WERI-Rb-1 (cell line): ENCODE data around the gene CDT1.

Experiments used
- DNase-seq: peaks from one replicate; pipeline ENCODE4 v3.0.0-alpha.2; 2020
- H3K27ac ChIP-seq: fragments of 250-450 bp; sonication (Bioruptor Pico); 2 replicates; pipeline ENCODE4 v1.5.1; 2020; ENCODE audit warnings: mild to moderate bottlenecking, moderate library complexity
- H3K27me3 ChIP-seq: fragments of 250-450 bp; sonication (Bioruptor Pico); 2 replicates; pipeline ENCODE4 v1.5.1; 2021; ENCODE audit warnings: mild to moderate bottlenecking, low read depth, moderate library complexity; ENCODE audit not compliant: insufficient read depth, severe bottlenecking
- H3K36me3 ChIP-seq: fragments of 250-450 bp; sonication (Bioruptor Pico); 2 replicates; pipeline ENCODE4 v1.5.1; 2020; ENCODE audit warnings: mild to moderate bottlenecking, moderate library complexity
- H3K4me3 ChIP-seq: 2 replicates; pipeline ENCODE4 v1.5.1; 2011; ENCODE audit warnings: low read depth, mild to moderate bottlenecking, control low read depth, low read length
- H3K9me3 ChIP-seq: fragments of 250-450 bp; sonication (Bioruptor Pico); 2 replicates; pipeline ENCODE4 v1.5.1; 2021; ENCODE audit warnings: mild to moderate bottlenecking, moderate library complexity; ENCODE audit not compliant: severe bottlenecking
- TF ChIP-seq, protein P1 (sequence below): IDR thresholded peaks from 2 replicates; pipeline ENCODE4 v1.5.1; 2011; ENCODE audit warnings: low read depth, mild to moderate bottlenecking, control low read depth, inconsistent platforms, low read length

The CDT1 gene

DNA sequence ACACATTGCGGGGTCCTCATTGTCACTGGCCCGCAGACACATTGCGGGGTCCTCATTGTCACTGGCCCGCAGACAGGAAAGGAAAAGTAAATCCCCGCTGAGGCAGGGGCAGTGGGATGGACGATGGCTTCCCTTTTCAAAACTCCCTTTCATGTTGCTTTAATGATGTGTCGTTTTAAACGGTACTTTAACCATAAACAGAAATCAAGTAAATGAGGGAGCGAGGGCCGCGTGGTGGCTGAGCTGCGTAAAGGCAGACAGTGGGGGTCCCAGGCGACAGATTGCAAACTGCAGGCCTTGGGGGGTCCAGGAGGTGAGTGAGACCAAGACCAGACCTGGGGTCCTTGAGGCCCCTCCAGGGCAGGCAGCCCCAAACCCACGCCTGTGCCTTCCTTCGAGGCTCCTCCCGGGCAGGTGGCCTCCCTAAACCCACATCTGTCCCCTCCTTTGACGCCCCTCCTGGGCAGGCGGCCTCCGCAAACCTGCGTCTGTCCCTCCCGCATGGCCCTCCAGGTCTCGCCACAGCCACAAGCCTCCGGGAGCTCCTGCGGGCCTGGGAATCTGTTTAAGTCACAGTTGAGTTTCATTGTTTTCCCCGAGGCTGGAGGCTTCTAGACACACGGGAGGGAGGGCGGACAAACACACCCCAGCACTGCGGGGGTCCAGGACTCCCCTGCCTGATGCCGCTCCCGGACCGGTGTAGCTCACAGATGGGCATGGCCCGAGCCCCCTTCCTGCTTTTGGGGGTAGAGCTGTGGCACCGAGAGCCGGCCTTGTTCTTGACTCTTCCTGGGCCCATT is 25.9 kb upstream of the CDT1 start:
- TF ChIP-seq, protein P1, sequence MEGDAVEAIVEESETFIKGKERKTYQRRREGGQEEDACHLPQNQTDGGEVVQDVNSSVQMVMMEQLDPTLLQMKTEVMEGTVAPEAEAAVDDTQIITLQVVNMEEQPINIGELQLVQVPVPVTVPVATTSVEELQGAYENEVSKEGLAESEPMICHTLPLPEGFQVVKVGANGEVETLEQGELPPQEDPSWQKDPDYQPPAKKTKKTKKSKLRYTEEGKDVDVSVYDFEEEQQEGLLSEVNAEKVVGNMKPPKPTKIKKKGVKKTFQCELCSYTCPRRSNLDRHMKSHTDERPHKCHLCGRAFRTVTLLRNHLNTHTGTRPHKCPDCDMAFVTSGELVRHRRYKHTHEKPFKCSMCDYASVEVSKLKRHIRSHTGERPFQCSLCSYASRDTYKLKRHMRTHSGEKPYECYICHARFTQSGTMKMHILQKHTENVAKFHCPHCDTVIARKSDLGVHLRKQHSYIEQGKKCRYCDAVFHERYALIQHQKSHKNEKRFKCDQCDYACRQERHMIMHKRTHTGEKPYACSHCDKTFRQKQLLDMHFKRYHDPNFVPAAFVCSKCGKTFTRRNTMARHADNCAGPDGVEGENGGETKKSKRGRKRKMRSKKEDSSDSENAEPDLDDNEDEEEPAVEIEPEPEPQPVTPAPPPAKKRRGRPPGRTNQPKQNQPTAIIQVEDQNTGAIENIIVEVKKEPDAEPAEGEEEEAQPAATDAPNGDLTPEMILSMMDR: no peak
- no peak overlapping the region for H3K27ac ChIP-seq
- no peak overlapping the region for H3K4me3 ChIP-seq
- DNase-seq: no peak
- no peaks in the 10 kb centered on the region for H3K9me3 ChIP-seq
- no peaks in the 10 kb centered on the region for H3K36me3 ChIP-seq
- no peaks in the 10 kb centered on the region for H3K27me3 ChIP-seq

DNA sequence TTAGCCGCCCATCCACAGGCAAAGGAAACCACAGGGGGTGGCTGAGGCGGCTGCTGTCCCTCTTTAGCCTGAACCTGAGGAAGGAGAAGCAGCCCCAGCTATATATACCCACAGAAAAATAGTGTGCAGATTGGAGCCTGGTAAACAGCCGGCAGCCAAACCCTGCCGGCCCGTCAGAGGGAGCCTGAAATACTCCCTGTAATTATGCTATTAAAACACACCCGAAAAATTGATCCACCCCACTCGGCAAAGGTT is 25.4 kb upstream of the CDT1 start:
- H3K4me3 ChIP-seq: no peak overlapping the region
- DNase-seq: no peak
- H3K27ac ChIP-seq: no peak overlapping the region
- TF ChIP-seq, protein P1: no peak
- no peaks in the 10 kb centered on the region for H3K27me3 ChIP-seq
- H3K36me3 ChIP-seq: no peaks in the 10 kb centered on the region
- no peaks in the 10 kb centered on the region for H3K9me3 ChIP-seq

DNA sequence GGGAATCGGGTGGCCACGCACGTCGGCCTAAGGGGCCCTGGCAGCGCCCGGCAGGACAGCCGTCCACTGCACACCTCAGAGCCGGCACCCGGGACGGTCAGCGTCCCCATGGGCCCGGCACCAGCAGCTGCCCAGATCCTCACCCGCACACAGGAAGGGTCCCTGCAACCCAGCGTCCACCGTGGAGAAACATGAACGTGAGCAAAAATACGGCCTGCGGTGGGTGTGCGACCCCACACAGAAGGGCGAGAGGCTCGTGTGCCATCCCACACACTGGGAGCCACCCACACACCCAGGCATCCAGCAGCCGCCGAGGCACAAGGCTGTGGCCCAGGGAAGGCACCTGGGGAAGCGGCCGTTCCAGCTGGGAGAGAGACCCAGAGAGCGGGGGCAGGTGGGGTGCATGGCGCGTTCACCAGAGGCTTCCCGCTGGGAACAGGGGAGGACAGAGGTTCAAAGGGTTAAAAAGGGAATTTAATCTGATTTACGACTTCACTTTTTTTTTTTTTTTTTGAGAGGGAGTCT is 25.0 kb upstream of the CDT1 start:
- H3K27ac ChIP-seq: no peak overlapping the region

DNA sequence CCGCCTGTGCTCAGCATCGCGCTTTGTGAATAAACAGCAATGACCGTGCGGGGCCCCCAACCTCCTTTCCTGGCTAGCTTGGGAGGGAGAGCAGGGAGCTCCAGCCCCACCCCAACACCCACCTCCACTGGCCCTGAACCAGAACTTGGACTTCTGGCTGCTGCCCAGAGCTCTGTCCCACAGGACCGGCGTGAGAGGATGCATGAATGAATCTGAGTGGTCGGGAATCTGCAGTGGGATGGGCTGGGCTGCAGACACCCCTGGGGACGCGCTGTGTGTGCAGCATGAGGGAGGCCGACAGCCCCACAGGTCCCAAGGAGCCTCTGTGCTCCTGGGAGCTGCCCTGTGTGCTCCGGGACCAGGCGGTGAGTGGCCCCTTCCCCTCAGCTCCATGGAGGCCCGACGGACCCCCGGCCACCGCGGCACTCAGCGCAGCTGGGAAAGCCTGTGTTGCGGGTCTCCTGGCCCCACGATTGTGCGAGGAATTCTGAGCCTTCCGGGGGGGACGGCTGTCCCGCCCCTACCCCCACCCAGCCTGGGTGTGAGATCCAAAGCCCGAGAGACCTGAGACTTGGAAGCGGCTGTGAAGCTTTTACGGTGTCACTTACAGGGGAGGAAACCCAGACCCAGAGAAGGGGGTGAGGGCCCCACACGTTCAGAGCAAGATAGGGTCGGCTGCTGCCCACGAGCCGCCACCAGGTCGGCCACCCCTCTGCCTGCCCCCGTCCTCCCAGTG is 24.0 kb upstream of the CDT1 start:
- H3K27ac ChIP-seq: no peak overlapping the region
- TF ChIP-seq, protein P1: no peak
- no peak overlapping the region for H3K4me3 ChIP-seq
- DNase-seq: no peak
- no peaks in the 10 kb centered on the region for H3K9me3 ChIP-seq
- no peaks in the 10 kb centered on the region for H3K27me3 ChIP-seq
- H3K36me3 ChIP-seq: no peaks in the 10 kb centered on the region

More for the DNA sequence above, 25.0 kb upstream of the CDT1 start:
- DNase-seq: no peak
- TF ChIP-seq, protein P1: no peak
- no peaks in the 10 kb centered on the region for H3K9me3 ChIP-seq
- H3K4me3 ChIP-seq: no peak overlapping the region
- H3K36me3 ChIP-seq: no peaks in the 10 kb centered on the region
- H3K27me3 ChIP-seq: no peaks in the 10 kb centered on the region

DNA sequence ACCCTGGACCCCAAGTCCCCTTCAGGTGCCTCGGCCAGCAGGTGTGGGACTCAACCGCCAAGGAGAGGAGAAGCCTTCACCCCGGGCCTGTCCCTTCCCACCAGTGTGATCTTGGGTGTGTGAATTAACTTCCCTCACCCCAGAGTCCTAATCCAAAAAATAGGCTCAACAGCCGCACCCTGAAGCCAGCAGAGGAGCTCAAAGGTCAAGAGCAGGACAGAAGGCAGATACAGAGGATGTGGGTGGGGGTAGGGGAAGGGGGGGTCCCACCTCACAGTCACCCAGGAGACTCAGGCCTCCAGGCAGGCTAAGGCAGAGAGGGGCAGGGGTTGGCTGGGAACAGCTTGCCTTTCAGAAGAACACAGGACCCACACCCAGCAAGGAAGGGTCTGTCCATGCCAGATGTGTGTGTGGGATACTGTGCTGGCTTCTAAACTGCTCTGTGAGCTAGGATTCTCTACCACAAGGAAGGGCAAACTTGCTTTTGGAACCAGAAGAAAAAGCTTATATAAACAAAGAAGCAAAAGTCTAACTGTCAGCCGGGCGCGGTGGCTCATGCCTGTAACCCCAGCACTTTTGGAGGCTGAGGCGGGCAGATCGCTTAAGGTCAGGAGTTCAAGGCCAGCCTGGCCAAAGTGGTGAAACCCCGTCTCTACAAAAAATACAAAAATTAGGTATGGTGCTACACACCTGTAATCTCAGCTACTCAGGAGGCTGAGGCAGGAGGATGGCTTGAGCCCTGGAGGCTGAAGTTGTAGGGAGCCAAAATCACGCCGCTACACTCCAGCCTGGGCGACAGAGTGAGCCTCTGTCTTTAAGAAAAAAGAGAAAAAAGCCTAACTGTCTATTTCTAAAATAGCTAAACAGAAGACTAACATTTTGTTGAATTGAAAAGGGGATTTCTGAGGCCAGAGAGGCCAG is 23.2 kb upstream of the CDT1 start:
- Histone ChIP-seq H3K9me3 (no peaks in the 10 kb centered on the region), H3K27ac (no peak overlapping the region), H3K4me3 (no peak overlapping the region), H3K36me3 (no peaks in the 10 kb centered on the region), H3K27me3 (no peaks in the 10 kb centered on the region)
- no peak for DNase-seq
- TF ChIP-seq, protein P1: no peak
